ENCODE results near the gene ADD1. TPM values are rescaled to one million over a fixed set of nuclear protein-coding genes. Genes with fewer than 3 reads are reported as not detected.

Gene ADD1
- total and polyA plus RNA-seq, 9 donors = 165 to 216 (median 177) TPM

- H3K27me3 ChIP-seq (ENCODE audit: control insufficient read depth, insufficient read depth, low read length) = no peaks in the 10 kb centered on the region
- H3K36me3 ChIP-seq (ENCODE audit: control insufficient read depth, insufficient read depth, low read length) = peaks cover 8% of the 10 kb centered on the region
- peak overlapping the region; percentile 10 for H3K27ac ChIP-seq (ENCODE audit: low read length)
- H3K4me3 ChIP-seq (ENCODE audit: low read length) = no peak overlapping the region
- DNase-seq = no peak
- H3K4me1 ChIP-seq (ENCODE audit: control insufficient read depth, insufficient read depth, low read length) = peaks cover 21% of the 10 kb centered on the region
- WGBS (ENCODE audit: insufficient coverage) = 50% methylated on average over 1 of the region's 9 CpGs
- no peaks in the 10 kb centered on the region for H3K9me3 ChIP-seq (replicated peaks; ENCODE audit: control insufficient read depth, low read depth, low read length)
Observed at GRCh38 chr4:2849267-2850152, 5.9 kb downstream of the ADD1 start.

- WGBS (ENCODE audit: insufficient coverage) = no CpG with 5 or more reads among the region's 2 CpGs
- Histone ChIP-seq H3K4me1 (ENCODE audit: control insufficient read depth, insufficient read depth, low read length) (peaks cover 25% of the 10 kb centered on the region), H3K27ac (ENCODE audit: low read length) (no peak overlapping the region), H3K4me3 (ENCODE audit: low read length) (no peak overlapping the region), H3K36me3 (ENCODE audit: control insufficient read depth, insufficient read depth, low read length) (peaks cover 11% of the 10 kb centered on the region), H3K27me3 (ENCODE audit: control insufficient read depth, insufficient read depth, low read length) (no peaks in the 10 kb centered on the region), H3K9me3 (replicated peaks; ENCODE audit: control insufficient read depth, low read depth, low read length) (no peaks in the 10 kb centered on the region)
- no peak for DNase-seq
Observed at GRCh38 chr4:2850966-2851798, 7.5 kb downstream of the ADD1 start.

DNA sequence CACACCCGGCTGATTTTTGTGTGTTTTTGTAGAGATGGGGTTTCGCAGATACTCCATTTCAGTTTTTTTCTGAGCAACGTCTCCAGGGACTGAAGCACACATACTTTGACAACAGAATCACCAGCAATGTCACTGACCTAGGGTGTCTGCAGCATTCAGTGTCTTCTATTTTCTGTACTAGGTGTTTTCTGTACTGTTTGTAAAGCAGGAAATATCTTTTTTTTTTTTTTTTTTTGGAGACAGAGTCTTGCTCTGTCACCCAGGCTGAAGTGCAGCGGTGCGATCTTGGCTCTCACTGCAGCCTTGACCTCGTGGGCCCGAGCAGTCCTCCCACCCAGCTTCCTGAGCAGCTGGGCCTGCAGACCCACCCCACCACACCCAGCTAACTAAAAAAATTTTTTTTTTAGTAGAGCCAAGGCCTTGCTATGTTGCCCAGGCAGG, 8.9 kb downstream of the ADD1 start:
- H3K36me3 ChIP-seq (ENCODE audit: control insufficient read depth, insufficient read depth, low read length) = peaks cover 11% of the 10 kb centered on the region
- no peaks in the 10 kb centered on the region for H3K27me3 ChIP-seq (ENCODE audit: control insufficient read depth, insufficient read depth, low read length)
- H3K4me3 ChIP-seq (ENCODE audit: low read length) = no peak overlapping the region
- no peak for DNase-seq
- peaks cover 25% of the 10 kb centered on the region for H3K4me1 ChIP-seq (ENCODE audit: control insufficient read depth, insufficient read depth, low read length)
- peak overlapping the region; percentile 62 for H3K27ac ChIP-seq (ENCODE audit: low read length)
- no peaks in the 10 kb centered on the region for H3K9me3 ChIP-seq (replicated peaks; ENCODE audit: control insufficient read depth, low read depth, low read length)
- 0% methylated on average over 1 of the region's 7 CpGs for WGBS (ENCODE audit: insufficient coverage)

GRCh38 chr4:2855584-2855983, 11.9 kb downstream of the ADD1 start:
- no peak for DNase-seq
- 92% methylated on average over 2 of the region's 5 CpGs for WGBS (ENCODE audit: insufficient coverage)
- Histone ChIP-seq H3K9me3 (replicated peaks; ENCODE audit: control insufficient read depth, low read depth, low read length) (no peaks in the 10 kb centered on the region), H3K27ac (ENCODE audit: low read length) (no peak overlapping the region), H3K4me3 (ENCODE audit: low read length) (no peak overlapping the region), H3K27me3 (ENCODE audit: control insufficient read depth, insufficient read depth, low read length) (no peaks in the 10 kb centered on the region), H3K4me1 (ENCODE audit: control insufficient read depth, insufficient read depth, low read length) (peaks cover 30% of the 10 kb centered on the region), H3K36me3 (ENCODE audit: control insufficient read depth, insufficient read depth, low read length) (peaks cover 11% of the 10 kb centered on the region)

DNA sequence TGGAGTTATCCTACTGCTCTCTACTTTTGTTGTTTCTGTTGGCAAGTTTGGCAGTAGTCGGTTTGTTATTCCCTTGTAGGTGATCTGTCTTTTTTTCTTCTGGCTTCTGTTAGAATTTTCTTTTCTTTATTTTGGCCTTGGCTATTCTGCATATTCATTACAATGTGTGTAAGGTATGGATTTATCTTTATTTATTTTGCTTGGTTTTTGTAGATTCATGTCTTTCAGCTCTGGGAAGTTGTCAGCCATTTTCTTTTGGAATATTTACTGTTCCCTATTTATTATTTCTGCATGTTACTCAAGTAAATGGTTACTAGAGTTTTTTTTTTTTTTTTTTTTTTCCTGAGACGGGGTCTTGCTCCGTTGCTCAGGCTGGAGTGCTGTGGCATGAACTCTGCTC, 12.6 kb downstream of the ADD1 start:
- peaks cover 11% of the 10 kb centered on the region for H3K36me3 ChIP-seq (ENCODE audit: control insufficient read depth, insufficient read depth, low read length)
- no peak overlapping the region for H3K4me3 ChIP-seq (ENCODE audit: low read length)
- no peak overlapping the region for H3K27ac ChIP-seq (ENCODE audit: low read length)
- no peaks in the 10 kb centered on the region for H3K27me3 ChIP-seq (ENCODE audit: control insufficient read depth, insufficient read depth, low read length)
- no peaks in the 10 kb centered on the region for H3K9me3 ChIP-seq (replicated peaks; ENCODE audit: control insufficient read depth, low read depth, low read length)
- no peak for DNase-seq
- peaks cover 37% of the 10 kb centered on the region for H3K4me1 ChIP-seq (ENCODE audit: control insufficient read depth, insufficient read depth, low read length)
- no CpG with 5 or more reads among the region's 3 CpGs for WGBS (ENCODE audit: insufficient coverage)

GRCh38 chr4:2857349-2857927, 13.8 kb downstream of the ADD1 start:
- no peaks in the 10 kb centered on the region for H3K9me3 ChIP-seq (replicated peaks; ENCODE audit: control insufficient read depth, low read depth, low read length)
- peaks cover 11% of the 10 kb centered on the region for H3K36me3 ChIP-seq (ENCODE audit: control insufficient read depth, insufficient read depth, low read length)
- H3K4me3 ChIP-seq (ENCODE audit: low read length) = no peak overlapping the region
- peaks cover 43% of the 10 kb centered on the region for H3K4me1 ChIP-seq (ENCODE audit: control insufficient read depth, insufficient read depth, low read length)
- DNase-seq = no peak
- no peaks in the 10 kb centered on the region for H3K27me3 ChIP-seq (ENCODE audit: control insufficient read depth, insufficient read depth, low read length)
- H3K27ac ChIP-seq (ENCODE audit: low read length) = peak overlapping the region; percentile 13
- WGBS (ENCODE audit: insufficient coverage) = 80% methylated on average over 2 of the region's 5 CpGs

DNA sequence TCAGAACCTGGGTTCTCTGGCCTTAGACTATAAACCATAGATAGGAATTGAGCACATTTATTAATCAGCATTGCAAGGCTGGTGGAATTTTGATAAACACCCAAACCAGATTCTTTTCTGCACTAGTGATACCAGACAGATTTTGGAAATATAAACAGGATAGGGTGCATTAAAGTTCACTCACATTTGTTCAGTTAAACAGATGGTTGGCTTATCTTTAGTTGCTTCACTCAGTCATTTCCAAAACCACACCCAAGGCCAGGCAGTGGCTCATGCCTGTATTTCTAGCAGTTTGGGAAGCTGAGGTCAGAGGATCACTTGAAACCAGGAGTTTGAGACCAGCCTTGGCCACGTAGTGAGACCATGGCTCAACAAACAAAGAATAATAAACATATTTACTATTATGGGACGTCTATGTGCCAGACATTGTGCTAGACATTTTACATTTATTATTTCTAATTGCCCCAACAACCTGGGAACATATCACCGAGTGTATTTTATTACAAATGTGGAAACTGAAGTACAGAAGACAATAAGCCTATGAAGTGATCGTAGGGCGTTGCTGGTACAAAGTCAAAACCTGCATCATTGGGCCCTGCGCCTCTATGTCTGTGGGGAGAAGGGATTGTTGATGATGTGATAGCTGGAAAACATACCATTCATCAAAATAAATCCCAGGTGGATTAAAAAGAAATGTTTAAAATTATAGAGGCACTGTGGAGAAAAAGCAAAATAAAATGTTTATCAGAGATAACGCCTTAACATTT, 15.0 kb downstream of the ADD1 start:
- peaks cover 43% of the 10 kb centered on the region for H3K4me1 ChIP-seq (ENCODE audit: control insufficient read depth, insufficient read depth, low read length)
- H3K36me3 ChIP-seq (ENCODE audit: control insufficient read depth, insufficient read depth, low read length) = peaks cover 9% of the 10 kb centered on the region
- no peaks in the 10 kb centered on the region for H3K27me3 ChIP-seq (ENCODE audit: control insufficient read depth, insufficient read depth, low read length)
- no peaks in the 10 kb centered on the region for H3K9me3 ChIP-seq (replicated peaks; ENCODE audit: control insufficient read depth, low read depth, low read length)
- peak; percentile 70 for DNase-seq
- no CpG with 5 or more reads among the region's 7 CpGs for WGBS (ENCODE audit: insufficient coverage)
- peak overlapping the region; percentile 76 for H3K27ac ChIP-seq (ENCODE audit: low read length)
- H3K4me3 ChIP-seq (ENCODE audit: low read length) = no peak overlapping the region

GRCh38 chr4:2859514-2859913, 15.9 kb downstream of the ADD1 start:
- H3K27ac ChIP-seq (ENCODE audit: low read length) = peak overlapping the region; percentile 44
- peaks cover 4% of the 10 kb centered on the region for H3K36me3 ChIP-seq (ENCODE audit: control insufficient read depth, insufficient read depth, low read length)
- no peak for DNase-seq
- H3K9me3 ChIP-seq (replicated peaks; ENCODE audit: control insufficient read depth, low read depth, low read length) = no peaks in the 10 kb centered on the region
- WGBS (ENCODE audit: insufficient coverage) = no CpG with 5 or more reads among the region's 3 CpGs
- H3K4me3 ChIP-seq (ENCODE audit: low read length) = no peak overlapping the region
- H3K27me3 ChIP-seq (ENCODE audit: control insufficient read depth, insufficient read depth, low read length) = no peaks in the 10 kb centered on the region
- peaks cover 44% of the 10 kb centered on the region for H3K4me1 ChIP-seq (ENCODE audit: control insufficient read depth, insufficient read depth, low read length)

DNA sequence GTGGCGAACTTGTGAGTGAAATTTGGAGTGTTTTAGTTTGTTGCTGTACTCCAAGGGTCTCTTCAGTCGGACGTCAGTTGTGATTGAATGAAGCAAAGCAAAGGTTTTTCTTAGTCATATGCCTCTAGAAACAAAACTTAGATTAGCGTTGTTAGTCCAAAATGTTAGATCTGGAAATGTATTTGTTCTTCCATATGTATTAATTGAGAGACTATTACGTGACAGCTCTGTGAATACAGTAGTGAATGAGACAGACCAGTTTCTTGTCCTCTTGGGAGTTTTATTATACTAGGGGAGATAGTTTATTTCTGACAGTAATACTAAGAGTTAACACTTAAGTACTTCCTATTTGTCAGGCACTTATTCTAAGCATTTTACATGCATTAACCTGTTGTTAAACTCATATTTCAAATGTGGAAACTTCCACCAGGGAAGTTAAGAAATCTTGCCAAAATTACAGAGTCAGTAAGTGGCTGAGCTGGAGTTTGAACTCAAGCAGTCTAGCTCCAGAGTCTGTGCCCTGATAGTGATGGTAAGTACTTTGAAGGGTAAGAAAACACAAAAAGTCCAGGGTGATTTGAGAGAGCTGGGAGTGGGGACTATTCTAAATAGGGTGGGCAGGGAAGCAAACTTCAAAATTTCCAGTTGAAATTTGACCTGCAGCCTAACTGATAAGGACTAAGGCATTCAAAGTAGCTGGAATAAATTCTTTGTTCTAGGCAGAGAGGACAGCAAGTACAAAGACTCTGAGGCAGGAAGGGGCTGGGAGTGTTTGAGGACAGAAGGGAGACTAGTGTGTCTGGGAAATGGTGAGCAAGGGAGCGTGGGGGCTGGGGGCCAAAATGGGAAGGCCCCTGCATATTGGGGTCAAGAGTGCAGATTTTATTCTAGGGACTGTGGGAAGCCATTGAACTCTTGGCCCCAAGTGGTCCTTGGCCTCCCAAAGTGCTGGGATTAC, 17.0 kb downstream of the ADD1 start:
- Histone ChIP-seq H3K4me1 (ENCODE audit: control insufficient read depth, insufficient read depth, low read length) (peaks cover 44% of the 10 kb centered on the region), H3K4me3 (ENCODE audit: low read length) (no peak overlapping the region), H3K36me3 (ENCODE audit: control insufficient read depth, insufficient read depth, low read length) (no peaks in the 10 kb centered on the region), H3K9me3 (replicated peaks; ENCODE audit: control insufficient read depth, low read depth, low read length) (no peaks in the 10 kb centered on the region), H3K27ac (ENCODE audit: low read length) (peak overlapping the region; percentile 36), H3K27me3 (ENCODE audit: control insufficient read depth, insufficient read depth, low read length) (no peaks in the 10 kb centered on the region)
- WGBS (ENCODE audit: insufficient coverage) = 27% methylated on average over 1 of the region's 6 CpGs
- no peak for DNase-seq

Measured in muscle of leg (tissue), 11 donors.